HL-60 (cell line): Measurements from ENCODE around the gene CACNA1E.

Experiments used
- CTCF ChIP-seq: IDR thresholded peaks from one replicate; pipeline ENCODE4 v1.5.1; 2011; ENCODE audit warnings: low read length, control low read depth, inconsistent platforms; ENCODE audit not compliant: insufficient read depth
- GABPA ChIP-seq: IDR thresholded peaks from 2 replicates; pipeline ENCODE4 v1.6.1; 2012; ENCODE audit warnings: low read depth
- TF ChIP-seq, protein P1 (sequence below): IDR thresholded peaks from 2 replicates; pipeline ENCODE4 v1.6.1; 2012; ENCODE audit warnings: low read depth; ENCODE audit not compliant: insufficient replicate concordance

GRCh38 chr1:181484821-181485220 is 1.5 kb downstream of the CACNA1E start:
- TF ChIP-seq CTCF = no peak
- TF ChIP-seq GABPA = no peak
- TF ChIP-seq, protein P1, sequence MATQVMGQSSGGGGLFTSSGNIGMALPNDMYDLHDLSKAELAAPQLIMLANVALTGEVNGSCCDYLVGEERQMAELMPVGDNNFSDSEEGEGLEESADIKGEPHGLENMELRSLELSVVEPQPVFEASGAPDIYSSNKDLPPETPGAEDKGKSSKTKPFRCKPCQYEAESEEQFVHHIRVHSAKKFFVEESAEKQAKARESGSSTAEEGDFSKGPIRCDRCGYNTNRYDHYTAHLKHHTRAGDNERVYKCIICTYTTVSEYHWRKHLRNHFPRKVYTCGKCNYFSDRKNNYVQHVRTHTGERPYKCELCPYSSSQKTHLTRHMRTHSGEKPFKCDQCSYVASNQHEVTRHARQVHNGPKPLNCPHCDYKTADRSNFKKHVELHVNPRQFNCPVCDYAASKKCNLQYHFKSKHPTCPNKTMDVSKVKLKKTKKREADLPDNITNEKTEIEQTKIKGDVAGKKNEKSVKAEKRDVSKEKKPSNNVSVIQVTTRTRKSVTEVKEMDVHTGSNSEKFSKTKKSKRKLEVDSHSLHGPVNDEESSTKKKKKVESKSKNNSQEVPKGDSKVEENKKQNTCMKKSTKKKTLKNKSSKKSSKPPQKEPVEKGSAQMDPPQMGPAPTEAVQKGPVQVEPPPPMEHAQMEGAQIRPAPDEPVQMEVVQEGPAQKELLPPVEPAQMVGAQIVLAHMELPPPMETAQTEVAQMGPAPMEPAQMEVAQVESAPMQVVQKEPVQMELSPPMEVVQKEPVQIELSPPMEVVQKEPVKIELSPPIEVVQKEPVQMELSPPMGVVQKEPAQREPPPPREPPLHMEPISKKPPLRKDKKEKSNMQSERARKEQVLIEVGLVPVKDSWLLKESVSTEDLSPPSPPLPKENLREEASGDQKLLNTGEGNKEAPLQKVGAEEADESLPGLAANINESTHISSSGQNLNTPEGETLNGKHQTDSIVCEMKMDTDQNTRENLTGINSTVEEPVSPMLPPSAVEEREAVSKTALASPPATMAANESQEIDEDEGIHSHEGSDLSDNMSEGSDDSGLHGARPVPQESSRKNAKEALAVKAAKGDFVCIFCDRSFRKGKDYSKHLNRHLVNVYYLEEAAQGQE = no peak
